Uterus (tissue), 2 donors: Measurements from ENCODE around the gene WDFY1.

Experiments used
- POLR2A ChIP-seq, 2 donors: fragments of 450-650 bp; IDR thresholded peaks; one replicate each; pipeline ENCODE4 v1.6.1; 2016; ENCODE audit warnings: antibody characterized with exemption in 2 of 2, mild to moderate bottlenecking in 1 of 2, moderate library complexity in 1 of 2
- TF ChIP-seq, protein P1 (sequence below), 4 experiments: fragments of 200-600 bp in 2 of 4; fragments of 450-650 bp in 2 of 4; sonication (generic) in 2 of 4; IDR thresholded peaks; one replicate each; pipeline ENCODE4 v1.5.1; 2016 to 2019; ENCODE audit warnings: antibody characterized with exemption in 4 of 4, mild to moderate bottlenecking in 2 of 4, moderate library complexity in 1 of 4

- TF ChIP-seq, protein P1, sequence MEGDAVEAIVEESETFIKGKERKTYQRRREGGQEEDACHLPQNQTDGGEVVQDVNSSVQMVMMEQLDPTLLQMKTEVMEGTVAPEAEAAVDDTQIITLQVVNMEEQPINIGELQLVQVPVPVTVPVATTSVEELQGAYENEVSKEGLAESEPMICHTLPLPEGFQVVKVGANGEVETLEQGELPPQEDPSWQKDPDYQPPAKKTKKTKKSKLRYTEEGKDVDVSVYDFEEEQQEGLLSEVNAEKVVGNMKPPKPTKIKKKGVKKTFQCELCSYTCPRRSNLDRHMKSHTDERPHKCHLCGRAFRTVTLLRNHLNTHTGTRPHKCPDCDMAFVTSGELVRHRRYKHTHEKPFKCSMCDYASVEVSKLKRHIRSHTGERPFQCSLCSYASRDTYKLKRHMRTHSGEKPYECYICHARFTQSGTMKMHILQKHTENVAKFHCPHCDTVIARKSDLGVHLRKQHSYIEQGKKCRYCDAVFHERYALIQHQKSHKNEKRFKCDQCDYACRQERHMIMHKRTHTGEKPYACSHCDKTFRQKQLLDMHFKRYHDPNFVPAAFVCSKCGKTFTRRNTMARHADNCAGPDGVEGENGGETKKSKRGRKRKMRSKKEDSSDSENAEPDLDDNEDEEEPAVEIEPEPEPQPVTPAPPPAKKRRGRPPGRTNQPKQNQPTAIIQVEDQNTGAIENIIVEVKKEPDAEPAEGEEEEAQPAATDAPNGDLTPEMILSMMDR (IDR thresholded peaks at IDR 0.05) = no peak
- no peak for TF ChIP-seq POLR2A (IDR thresholded peaks at IDR 0.05)
These were observed 28.5 kb upstream of the WDFY1 start for GRCh38 chr2:223973606-223974005.
